ENCODE data around the gene LIPI.

DNA sequence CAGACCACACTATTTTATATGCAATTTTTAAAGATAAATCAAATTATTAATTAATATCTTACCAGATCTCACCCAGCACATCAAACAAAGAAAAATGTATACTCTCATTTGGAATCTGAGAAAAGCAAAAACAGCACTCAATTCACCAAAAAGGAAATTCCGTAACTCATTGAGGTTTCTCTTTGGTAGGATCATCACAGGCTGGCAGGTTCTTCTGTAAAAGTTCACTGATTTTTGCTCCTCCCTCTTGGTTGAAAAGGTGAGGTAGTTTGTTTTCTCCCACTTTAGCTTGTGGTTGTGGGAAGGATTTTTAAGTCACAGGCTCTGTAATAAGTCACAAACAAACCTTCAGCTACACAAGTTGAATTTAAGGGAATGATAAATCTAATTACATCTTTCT lies at the start of gene LIPI:
- TF ChIP-seq POLR2A (IDR thresholded peaks at IDR 0.05): no peak
- TF ChIP-seq, protein P1, sequence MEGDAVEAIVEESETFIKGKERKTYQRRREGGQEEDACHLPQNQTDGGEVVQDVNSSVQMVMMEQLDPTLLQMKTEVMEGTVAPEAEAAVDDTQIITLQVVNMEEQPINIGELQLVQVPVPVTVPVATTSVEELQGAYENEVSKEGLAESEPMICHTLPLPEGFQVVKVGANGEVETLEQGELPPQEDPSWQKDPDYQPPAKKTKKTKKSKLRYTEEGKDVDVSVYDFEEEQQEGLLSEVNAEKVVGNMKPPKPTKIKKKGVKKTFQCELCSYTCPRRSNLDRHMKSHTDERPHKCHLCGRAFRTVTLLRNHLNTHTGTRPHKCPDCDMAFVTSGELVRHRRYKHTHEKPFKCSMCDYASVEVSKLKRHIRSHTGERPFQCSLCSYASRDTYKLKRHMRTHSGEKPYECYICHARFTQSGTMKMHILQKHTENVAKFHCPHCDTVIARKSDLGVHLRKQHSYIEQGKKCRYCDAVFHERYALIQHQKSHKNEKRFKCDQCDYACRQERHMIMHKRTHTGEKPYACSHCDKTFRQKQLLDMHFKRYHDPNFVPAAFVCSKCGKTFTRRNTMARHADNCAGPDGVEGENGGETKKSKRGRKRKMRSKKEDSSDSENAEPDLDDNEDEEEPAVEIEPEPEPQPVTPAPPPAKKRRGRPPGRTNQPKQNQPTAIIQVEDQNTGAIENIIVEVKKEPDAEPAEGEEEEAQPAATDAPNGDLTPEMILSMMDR (IDR thresholded peaks at IDR 0.05): no peak
